GM12875 (cell line): ENCODE measurements around the gene DNAJB11.
A peak's percentile ranks its signal among the peaks of the same experiment; 100 is the strongest.

Source experiments
- H3K4me3 ChIP-seq: one replicate; pipeline ENCODE4 v1.5.1; 2011; ENCODE audit warnings: low read depth, low read length, control low read depth
- CTCF ChIP-seq: IDR thresholded peaks from 2 replicates; pipeline ENCODE4 v1.5.1; 2011; ENCODE audit warnings: low read depth, mild to moderate bottlenecking, control low read depth, inconsistent platforms, low read length, moderate library complexity, borderline replicate concordance; ENCODE audit not compliant: insufficient read depth

The DNAJB11 gene

DNA sequence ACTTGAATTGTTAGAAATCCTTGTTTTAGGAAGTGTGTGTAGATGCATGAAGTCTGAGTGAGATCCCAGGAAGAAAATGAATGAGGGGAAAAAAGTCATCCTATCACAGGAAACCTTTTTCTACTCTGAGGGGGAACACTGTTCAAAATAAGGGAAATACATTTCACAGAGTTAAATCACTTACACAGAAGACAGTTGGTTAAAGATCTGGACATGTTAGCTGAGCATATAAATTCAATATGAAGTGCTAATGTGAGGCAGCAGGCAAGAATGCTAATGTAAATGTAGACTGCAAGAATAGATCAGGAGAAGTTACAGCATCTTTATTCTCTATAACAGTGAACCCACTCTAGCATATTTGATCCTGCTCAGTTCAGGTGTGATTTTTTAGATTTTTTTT, 5.9 kb upstream of the DNAJB11 start:
- TF ChIP-seq CTCF: no peak
- H3K4me3 ChIP-seq: no peak overlapping the region

DNA sequence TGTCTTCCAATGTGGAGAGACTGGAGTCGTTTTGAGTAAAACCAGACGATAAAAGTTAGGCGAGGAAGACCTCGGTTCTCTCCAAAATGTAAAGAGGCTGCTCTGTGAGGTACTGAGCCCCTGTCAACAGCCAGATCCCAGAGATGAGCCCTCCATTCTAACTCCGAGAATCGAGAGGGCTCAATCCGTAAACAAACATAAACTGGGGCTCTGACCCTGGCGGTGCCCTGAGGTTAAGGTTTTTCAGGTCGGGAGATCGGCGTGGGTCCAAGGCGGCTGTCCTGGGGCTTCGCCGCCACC, 3.8 kb upstream of the DNAJB11 start:
- TF ChIP-seq CTCF: no peak

GRCh38 chr3:186567072-186567921, 3.2 kb upstream of the DNAJB11 start, which contains the start of gene TBCCD1:
TSS of gene TBCCD1 (minus strand) at chr3:186567339. CDS start at chr3:186564329, 3,010 bp downstream.
- TF ChIP-seq CTCF: no peak
- H3K4me3 ChIP-seq: peak within 1 kb of the TSS; percentile 100

More for the DNA sequence above, 3.8 kb upstream of the DNAJB11 start:
- H3K4me3 ChIP-seq: peak overlapping the region; percentile 100

DNA sequence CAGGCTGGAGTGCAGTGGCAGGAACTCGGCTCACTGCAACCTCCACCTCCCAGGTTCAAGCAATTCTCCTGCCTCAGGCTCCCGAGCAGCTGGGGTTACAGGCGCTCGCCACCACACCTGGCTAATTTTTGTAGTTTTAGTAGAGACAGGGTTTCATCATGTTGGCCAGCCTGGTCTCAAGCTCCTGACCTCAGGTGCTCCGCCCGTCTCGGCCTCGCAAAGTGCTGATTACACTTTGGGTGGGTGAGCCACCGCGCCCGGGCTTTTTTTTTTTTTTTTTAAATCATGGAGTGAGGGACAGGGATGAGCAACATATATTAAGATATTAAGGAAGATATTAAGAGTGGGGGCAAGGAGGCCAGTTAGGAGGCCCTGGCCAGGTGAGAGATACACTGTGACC, 1.2 kb upstream of the DNAJB11 start:
- H3K4me3 ChIP-seq: peak overlapping the region; percentile 77

DNA sequence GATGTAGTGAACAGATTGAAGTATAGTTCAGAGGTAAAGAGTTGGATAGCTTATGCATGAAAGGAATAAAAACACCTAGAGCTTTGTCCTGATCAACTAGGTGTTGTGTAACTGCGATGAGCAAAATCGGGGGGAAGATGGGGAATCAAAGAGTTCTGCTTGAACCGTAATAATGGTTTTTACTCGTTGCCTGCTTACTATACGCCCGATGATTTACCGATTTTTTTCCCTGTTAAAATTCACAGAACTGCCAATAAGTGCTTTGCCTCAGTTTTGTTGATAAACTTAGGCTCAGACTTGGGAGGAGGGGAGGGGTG, 783 bp upstream of the DNAJB11 start:
- TF ChIP-seq CTCF: no peak
- H3K4me3 ChIP-seq: peak overlapping the region; percentile 77

- TF ChIP-seq CTCF: no peak
- peak overlapping the region; percentile 99 for H3K4me3 ChIP-seq
Measured at GRCh38 chr3:186570941-186571643, 572 bp downstream of the DNAJB11 start.

- H3K4me3 ChIP-seq: no peak overlapping the region
- no peak for TF ChIP-seq CTCF
Measured at GRCh38 chr3:186571644-186572013, 1.1 kb downstream of the DNAJB11 start.
